ENCODE results near the gene GSG1.

The GSG1 gene

DNA sequence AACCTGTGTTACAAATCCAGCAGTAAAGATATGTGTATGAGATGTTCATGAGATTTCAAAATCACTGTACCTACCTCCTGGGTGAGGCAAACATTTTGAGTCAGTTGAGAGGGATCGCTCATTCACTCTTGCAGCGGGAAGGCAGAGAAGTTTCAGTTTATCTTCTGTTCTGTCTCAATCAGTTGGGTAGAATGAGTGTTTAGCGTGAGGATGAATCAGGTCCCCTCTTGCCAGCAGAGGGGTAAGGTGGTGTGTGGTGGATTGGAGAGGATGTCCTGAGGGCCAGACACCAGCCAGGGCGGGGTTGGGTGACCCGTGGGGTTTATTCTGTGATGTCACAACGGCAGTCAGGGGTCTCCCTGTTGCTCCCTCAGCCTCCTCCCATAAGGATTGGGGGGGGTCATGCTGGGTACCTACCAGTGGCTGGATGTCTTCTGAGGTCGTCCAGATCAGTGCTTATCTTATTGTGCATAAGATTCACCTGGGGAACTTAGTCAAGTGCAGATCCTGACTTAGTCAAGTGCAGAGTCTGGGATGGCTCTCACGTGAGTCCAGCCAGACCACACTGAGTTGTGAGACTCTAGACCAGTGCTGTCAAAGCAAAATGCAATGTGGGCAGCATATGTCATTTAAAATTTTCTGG lies at the start of gene GSG1:
TSS of gene GSG1 (minus strand) at position 277 of the 643 bp plus-strand sequence. CDS start at position 122, 155 bp downstream.
- TF ChIP-seq GATA1 (IDR thresholded peaks at IDR 0.05; ENCODE audit: low read depth, low read length) (no peak), POLR2A (IDR thresholded peaks at IDR 0.05; ENCODE audit: low read length) (no peak)
- DNase-seq = no peak

DNA sequence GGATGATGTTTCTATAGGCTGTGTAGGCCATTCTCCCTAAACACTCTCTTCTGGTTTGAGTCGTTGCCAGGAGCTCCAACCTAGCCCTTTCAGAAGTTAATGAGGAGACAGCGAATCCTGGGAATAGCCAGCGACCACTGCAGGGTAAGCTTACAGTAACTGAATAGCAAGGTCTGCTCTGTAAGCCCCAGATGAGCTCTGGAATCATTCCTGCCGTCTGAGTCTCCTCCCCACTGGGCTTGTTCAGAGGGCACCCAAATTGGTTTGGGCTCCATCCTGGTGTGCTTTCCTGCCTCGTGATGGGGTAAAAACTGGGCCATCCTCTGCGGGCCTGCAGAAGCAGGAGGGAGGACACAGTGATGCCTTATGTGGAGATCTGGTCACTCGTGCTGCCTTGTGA lies 49.7 kb upstream of the GSG1 start:
- DNase-seq = no peak

DNA sequence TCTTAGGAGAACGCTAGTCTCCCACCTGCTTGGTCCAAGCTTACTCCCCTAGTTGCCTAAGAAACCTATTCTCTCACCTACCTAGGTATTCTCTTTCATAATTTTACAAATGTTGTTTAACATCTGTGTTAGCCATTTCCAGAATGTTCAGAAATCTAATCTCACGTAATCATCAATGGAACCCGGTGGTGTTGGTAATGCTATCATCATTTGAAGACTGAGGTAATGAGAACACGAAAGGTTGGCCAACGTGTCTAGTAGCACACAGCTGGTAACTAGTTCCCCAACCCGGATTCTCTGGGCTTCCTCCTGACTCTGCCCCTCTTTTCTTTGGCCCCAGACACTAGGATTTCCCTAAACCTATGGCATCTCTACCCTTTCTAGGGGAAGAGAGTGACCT lies 49.3 kb upstream of the GSG1 start:
- no peak for DNase-seq
- no peak for TF ChIP-seq POLR2A (IDR thresholded peaks at IDR 0.05; ENCODE audit: low read length)
- TF ChIP-seq GATA1 (IDR thresholded peaks at IDR 0.05; ENCODE audit: low read depth, low read length) = no peak

More for the DNA sequence above, 49.7 kb upstream of the GSG1 start:
- no peak for TF ChIP-seq GATA1 (IDR thresholded peaks at IDR 0.05; ENCODE audit: low read depth, low read length)
- TF ChIP-seq POLR2A (IDR thresholded peaks at IDR 0.05; ENCODE audit: low read length) = no peak

DNA sequence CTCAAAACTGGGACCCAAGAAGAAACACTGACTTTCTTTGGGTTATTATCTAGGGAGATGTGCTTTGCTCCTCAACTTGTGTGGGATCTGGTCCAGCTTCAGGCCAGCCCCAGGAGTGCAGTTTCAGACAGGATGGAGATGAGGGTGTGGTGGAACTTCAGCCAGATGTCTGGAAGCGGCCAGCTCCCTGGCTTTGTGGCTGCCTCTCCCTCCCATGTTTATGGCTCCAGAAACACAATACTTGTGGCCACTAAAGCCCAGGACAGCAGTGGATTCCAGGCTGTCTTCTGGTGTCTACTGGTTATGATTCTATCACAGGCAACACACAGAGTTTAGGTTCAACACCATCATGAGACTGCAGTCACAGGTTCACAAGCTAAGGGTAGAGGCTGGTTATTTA lies 48.8 kb upstream of the GSG1 start:
- no peak for DNase-seq
- no peak for TF ChIP-seq POLR2A (IDR thresholded peaks at IDR 0.05; ENCODE audit: low read length)
- no peak for TF ChIP-seq GATA1 (IDR thresholded peaks at IDR 0.05; ENCODE audit: low read depth, low read length)

DNA sequence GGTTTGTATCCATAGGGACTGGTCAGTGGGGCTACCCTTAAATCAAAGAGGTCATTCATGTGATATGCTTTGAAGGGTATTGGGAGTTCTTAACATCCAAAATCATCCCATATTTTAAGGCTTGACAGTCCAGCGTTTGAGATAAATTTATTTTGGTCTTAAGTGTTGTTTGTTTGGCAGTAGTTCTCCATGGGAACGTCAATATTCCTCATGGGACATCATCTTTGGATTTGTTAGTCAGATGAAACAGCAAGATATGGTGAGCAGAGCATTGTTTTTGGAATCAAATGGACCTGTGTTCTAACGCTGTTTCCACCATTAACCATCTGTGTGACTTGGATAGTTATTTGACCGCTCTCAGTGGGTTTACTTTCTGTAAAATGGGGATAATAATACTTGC lies 45.9 kb upstream of the GSG1 start:
- no peak for DNase-seq
- no peak for TF ChIP-seq POLR2A (IDR thresholded peaks at IDR 0.05; ENCODE audit: low read length)
- TF ChIP-seq GATA1 (IDR thresholded peaks at IDR 0.05; ENCODE audit: low read depth, low read length) = no peak

DNA sequence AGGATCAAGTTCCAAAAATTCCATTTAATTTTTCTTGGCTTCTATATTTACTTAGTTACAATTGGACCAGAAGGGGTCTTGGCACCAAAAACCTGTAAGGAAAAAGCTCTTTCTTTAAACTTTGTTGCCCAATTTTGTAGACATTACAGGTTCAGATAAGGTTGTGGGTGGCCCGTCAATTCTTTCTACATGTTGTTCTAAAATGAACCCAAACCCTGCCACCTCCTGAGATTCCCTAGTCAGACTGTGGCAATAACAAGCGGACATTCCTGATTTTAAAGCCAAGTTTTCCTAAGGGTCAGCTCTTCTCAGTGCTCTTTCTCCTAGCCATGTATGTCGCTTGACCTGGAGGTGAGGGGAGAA lies 45.0 kb upstream of the GSG1 start:
- no peak for TF ChIP-seq POLR2A (IDR thresholded peaks at IDR 0.05; ENCODE audit: low read length)
- no peak for TF ChIP-seq GATA1 (IDR thresholded peaks at IDR 0.05; ENCODE audit: low read depth, low read length)
- no peak for DNase-seq

DNA sequence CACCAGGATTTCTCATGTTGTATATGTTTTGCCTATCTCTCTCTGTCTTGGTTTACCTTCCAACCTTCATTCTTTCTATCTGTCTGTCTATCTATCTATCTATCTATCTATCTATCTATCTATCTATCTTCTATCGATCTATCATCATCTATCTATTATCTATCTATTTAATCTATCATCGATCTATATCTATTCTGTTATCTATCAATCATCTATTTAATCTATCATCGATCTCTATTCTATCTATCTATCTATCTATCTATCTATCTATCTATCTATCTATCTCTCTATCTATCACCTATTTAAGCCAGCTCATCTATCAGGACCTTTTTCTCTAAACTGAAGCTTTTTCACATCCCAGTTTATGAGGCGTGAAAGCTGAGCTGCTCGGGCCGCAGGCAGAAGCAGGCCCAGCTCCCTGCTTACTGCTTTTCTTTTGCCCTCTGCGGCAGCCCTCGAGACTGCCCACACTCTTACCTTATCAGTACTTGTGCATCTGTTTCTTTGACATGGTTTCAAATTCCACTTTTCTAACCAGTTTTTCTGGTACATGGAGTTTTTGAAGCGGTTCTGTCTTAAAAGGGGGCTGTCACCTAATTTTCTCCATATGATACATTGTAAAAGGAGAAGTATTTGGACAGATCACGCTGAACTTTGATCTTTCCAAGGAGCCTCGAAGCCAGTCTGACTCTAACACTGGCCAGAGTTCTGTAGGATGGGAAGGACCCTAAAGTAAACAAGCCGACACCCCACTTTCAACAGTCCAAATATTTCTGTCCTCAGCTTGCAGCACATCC lies 44.4 kb upstream of the GSG1 start:
- TF ChIP-seq POLR2A (IDR thresholded peaks at IDR 0.05; ENCODE audit: low read length) = no peak
- TF ChIP-seq GATA1 (IDR thresholded peaks at IDR 0.05; ENCODE audit: low read depth, low read length) = no peak
- DNase-seq = peak; percentile 4 to 31

DNA sequence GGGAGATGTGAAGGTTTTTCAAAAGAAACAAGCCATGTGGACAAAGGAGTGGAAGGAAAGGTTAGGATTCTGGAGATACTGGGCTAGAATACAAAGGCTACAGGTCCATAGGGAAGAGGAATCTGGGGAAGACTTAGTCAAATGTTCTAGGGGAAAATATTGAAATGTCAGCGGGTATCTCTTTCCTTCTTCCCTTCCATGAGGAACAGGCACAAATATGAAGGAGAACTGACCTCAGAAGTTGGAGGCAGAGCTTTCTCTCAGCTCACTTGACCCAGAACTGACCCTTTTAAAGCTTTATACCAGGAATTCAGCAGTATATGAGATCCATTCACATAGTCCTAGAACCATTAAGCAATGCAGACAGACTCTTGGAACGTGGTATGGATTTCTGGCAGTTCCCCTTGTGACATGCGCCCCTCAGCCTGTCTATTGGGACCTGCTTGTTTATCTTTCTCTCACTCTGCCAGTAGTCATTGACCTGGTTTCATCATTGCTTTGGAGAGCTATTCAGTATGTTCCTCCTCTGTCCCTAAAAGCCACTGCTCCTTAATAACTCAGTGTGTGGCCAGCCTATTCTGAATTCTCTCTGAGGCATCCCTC lies 43.0 kb upstream of the GSG1 start:
- no peak for TF ChIP-seq POLR2A (IDR thresholded peaks at IDR 0.05; ENCODE audit: low read length)
- TF ChIP-seq GATA1 (IDR thresholded peaks at IDR 0.05; ENCODE audit: low read depth, low read length) = no peak
- DNase-seq = no peak

DNA sequence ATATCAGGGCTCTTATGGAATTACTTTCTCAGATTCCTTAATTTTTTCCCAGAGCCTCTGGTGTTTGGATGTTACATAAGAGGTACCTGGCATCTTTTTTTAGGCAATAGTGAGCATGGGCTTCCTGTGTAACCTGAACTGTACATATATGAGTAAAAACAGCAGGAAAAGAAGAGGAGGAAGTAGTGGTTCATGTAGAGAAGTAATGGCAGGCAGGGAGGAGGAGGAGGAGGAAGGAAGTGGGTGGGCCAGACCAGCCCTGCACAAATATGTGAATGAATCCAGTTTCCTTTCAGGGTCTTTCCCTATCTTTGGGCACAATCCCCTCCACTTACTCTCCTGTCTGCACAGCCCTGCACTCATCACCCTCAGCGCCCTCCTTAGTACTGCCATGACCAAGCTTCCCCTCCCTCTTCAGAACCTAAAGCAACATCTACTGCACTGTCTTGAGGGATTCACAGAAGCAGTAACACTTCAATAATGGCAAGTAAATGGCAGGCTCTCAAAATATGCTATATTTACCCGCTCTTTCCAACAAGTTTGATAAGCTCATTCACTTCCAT lies 40.9 kb upstream of the GSG1 start:
- TF ChIP-seq POLR2A (IDR thresholded peaks at IDR 0.05; ENCODE audit: low read length) (no peak), GATA1 (IDR thresholded peaks at IDR 0.05; ENCODE audit: low read depth, low read length) (no peak)
- no peak for DNase-seq

DNA sequence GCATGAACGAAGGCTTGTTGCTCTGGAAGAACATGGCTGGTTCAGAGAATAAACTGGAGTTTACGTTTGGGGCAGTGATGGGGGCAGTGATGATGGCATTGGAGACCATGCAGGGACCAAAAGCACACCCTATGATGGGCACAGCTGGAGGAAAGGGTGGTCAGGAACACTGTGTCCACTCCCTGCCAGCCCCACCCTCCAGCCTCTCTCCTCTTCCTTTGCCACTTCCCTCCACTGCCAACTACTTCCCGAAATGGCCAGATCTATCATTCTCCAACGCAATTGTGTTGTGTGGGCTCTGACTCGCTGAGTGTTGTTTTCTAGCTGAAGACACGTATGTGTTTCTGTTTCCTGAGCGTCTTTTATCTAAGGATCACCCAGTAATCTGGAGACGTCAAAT lies 39.3 kb upstream of the GSG1 start:
- DNase-seq = no peak
- TF ChIP-seq GATA1 (IDR thresholded peaks at IDR 0.05; ENCODE audit: low read depth, low read length) (no peak), POLR2A (IDR thresholded peaks at IDR 0.05; ENCODE audit: low read length) (no peak)

DNA sequence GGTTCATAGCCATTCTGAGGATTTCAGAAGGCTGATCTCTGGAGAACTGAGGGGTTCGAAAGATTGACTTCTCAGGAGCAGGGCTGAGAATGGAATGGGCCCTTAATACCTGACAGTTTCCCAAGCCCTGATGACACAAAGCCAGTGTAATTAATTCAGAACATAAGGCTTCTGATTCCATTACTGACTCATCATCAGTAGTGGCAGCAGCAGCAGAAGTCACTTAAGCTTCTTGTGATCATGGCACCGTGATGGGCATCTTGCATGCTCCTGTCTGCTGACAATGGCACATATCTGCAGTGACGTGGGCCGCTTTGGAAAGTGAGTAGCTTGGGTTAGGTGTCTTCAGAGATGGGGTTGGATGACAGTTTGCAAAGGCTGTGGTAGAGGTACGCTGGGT lies 38.2 kb upstream of the GSG1 start:
- no peak for DNase-seq
- no peak for TF ChIP-seq POLR2A (IDR thresholded peaks at IDR 0.05; ENCODE audit: low read length)
- no peak for TF ChIP-seq GATA1 (IDR thresholded peaks at IDR 0.05; ENCODE audit: low read depth, low read length)

DNA sequence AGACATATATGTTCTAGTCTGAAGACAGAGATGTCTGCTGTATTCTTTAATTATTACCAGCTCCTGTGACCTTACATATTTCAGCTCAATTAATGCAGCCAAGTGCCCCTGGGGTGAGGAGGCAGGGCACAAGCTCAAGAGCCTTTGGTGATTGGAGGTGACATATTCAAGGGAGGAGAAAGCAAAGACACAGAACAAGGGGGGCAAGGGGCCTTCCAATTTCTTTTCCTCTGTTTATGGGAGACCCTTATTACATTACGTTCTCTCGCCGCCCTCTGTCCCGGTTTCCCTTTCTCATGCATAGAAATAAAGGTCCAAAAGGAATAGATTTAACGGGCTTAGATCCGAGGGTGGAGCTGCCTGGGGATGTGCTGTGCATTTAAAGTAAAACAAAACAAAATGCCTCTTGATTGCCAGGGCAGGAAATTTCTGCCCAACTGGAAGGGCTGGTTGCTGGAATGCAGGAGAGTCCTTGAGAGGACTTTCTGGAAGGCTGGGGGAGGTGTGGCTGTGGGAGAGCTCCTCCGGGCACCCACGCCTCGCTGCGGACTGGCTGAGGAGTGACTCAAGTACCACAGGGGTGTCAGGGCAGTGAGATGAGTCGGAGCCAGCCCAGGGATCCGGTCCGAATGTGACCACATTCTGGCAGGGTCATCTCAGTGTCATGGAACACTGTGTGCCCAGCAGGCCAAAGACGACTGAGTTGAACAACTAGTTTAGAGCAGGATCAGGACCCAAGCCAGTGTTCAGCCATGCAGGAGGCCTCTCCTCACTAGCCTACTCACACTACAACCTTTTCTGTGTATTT lies 32.1 kb upstream of the GSG1 start:
- DNase-seq = no peak
- TF ChIP-seq POLR2A (IDR thresholded peaks at IDR 0.05; ENCODE audit: low read length) (no peak), GATA1 (IDR thresholded peaks at IDR 0.05; ENCODE audit: low read depth, low read length) (no peak)

DNA sequence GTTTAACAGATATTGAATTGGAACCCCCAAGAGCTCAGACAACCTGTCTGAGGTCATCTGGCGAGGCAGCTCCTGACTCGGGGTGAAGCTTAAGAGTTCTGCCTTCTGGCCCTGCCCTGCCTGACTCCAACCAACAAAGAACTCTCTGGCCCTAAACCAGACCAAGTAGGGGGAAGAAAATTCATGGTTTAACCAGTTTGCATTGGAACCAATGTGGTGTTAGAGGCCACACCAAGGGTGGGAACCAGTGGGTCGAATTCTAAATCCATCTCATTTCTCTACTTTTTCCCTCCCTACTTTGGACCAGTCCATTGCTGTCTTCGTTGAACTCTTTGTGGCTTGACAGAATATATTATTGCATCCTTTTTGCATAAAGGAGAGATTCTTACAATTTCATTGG lies 30.4 kb upstream of the GSG1 start:
- TF ChIP-seq GATA1 (IDR thresholded peaks at IDR 0.05; ENCODE audit: low read depth, low read length) (no peak), POLR2A (IDR thresholded peaks at IDR 0.05; ENCODE audit: low read length) (no peak)
- DNase-seq = no peak

DNA sequence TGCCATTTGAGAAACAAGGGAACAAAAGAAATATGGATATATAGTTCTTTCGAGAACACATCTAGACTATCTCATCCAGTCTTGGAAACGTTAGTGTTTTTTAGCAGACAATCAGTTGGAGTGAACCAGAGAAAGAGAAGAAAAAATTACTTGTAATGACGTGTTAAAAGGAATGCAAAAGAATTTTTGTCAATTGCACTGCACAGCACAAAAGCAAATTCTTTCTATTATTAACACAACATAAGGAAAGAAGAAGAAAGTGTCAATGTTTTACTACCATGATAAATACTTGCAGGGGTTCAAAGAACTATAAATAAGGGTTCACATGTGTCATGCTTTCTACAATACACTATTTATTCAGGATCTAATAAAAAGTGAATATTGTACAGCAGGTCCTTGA lies 27.5 kb upstream of the GSG1 start:
- no peak for DNase-seq
- TF ChIP-seq POLR2A (IDR thresholded peaks at IDR 0.05; ENCODE audit: low read length) (no peak), GATA1 (IDR thresholded peaks at IDR 0.05; ENCODE audit: low read depth, low read length) (no peak)
